ENCODE measurements around the gene NABP1.
A peak's percentile ranks its signal among the peaks of the same experiment; 100 is the strongest.
"Not testable (repeated sequence)": the region's sequence is repeated elsewhere in the genome, so short reads cannot be mapped to it uniquely, and the experiment has no call there.

NABP1 gene

GRCh38 chr2:191642541-191642940 is 35.4 kb upstream of the NABP1 start:
- H3K27me3 Mint-ChIP-seq: no peaks in the 10 kb centered on the region
- H3K4me3 Mint-ChIP-seq: no peak overlapping the region
- H3K4me1 Mint-ChIP-seq (ENCODE audit: low read depth): peaks cover 29% of the 10 kb centered on the region
- peak overlapping the region; percentile 3 for H3K27ac Mint-ChIP-seq
- H3K36me3 Mint-ChIP-seq: no peaks in the 10 kb centered on the region
- H3K9me3 Mint-ChIP-seq (ENCODE audit: low read depth): no peaks in the 10 kb centered on the region

- Mint-ChIP-seq H3K27me3 (no peaks in the 10 kb centered on the region), H3K9me3 (ENCODE audit: low read depth) (no peaks in the 10 kb centered on the region), H3K27ac (no peak overlapping the region), H3K36me3 (no peaks in the 10 kb centered on the region), H3K4me1 (ENCODE audit: low read depth) (peaks cover 20% of the 10 kb centered on the region), H3K4me3 (no peak overlapping the region)
Measured at GRCh38 chr2:191643429-191643828, 34.5 kb upstream of the NABP1 start.

GRCh38 chr2:191644613-191645012 is 33.3 kb upstream of the NABP1 start:
- H3K9me3 Mint-ChIP-seq (ENCODE audit: low read depth); H3K36me3 Mint-ChIP-seq; H3K27ac Mint-ChIP-seq; H3K27me3 Mint-ChIP-seq; H3K4me3 Mint-ChIP-seq: not testable (repeated sequence)
- H3K4me1 Mint-ChIP-seq (ENCODE audit: low read depth): peaks cover 11% of the 10 kb centered on the region

GRCh38 chr2:191645032-191645431 is 32.9 kb upstream of the NABP1 start:
- H3K27ac Mint-ChIP-seq: no peak overlapping the region
- no peaks in the 10 kb centered on the region for H3K36me3 Mint-ChIP-seq
- no peaks in the 10 kb centered on the region for H3K27me3 Mint-ChIP-seq

DNA sequence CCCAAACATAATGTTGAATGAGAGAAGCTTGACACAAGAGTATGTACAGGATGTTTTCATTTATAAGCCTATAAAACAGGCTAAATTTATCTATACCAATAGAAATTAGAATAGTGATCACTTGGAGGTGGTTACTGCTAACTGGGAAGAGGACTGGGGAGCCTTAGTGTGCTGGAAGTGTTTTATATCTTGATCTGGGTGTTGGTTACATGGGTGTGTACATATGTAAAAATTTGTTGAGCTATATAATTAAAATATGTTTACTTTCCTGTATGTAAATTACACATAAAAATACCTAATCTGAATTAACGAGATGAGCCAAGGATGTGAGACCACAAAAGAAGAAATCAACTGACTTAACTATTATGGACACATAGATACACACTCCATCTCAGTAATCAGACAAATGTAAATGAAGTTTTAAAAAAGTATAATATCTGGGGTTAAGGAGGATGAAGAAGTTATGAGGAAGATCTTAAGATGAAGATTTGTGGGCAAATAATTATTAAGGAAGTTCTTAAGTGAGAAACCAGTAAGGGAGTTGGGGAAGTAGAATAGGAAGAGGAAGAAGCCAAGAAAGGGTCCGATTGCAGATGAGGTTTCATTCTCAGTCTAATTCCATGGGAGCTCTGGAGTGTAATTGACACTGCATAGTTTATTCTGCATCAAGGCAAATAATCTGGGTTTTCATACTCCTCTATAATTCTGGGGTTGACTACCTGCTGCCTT is 32.3 kb upstream of the NABP1 start:
- Mint-ChIP-seq H3K4me3 (no peak overlapping the region), H3K36me3 (no peaks in the 10 kb centered on the region), H3K4me1 (ENCODE audit: low read depth) (peaks cover 7% of the 10 kb centered on the region), H3K9me3 (ENCODE audit: low read depth) (no peaks in the 10 kb centered on the region), H3K27me3 (no peaks in the 10 kb centered on the region), H3K27ac (no peak overlapping the region)

More at GRCh38 chr2:191645032-191645431, 32.9 kb upstream of the NABP1 start:
- Mint-ChIP-seq H3K9me3 (ENCODE audit: low read depth) (no peaks in the 10 kb centered on the region), H3K4me1 (ENCODE audit: low read depth) (peaks cover 11% of the 10 kb centered on the region), H3K4me3 (no peak overlapping the region)

DNA sequence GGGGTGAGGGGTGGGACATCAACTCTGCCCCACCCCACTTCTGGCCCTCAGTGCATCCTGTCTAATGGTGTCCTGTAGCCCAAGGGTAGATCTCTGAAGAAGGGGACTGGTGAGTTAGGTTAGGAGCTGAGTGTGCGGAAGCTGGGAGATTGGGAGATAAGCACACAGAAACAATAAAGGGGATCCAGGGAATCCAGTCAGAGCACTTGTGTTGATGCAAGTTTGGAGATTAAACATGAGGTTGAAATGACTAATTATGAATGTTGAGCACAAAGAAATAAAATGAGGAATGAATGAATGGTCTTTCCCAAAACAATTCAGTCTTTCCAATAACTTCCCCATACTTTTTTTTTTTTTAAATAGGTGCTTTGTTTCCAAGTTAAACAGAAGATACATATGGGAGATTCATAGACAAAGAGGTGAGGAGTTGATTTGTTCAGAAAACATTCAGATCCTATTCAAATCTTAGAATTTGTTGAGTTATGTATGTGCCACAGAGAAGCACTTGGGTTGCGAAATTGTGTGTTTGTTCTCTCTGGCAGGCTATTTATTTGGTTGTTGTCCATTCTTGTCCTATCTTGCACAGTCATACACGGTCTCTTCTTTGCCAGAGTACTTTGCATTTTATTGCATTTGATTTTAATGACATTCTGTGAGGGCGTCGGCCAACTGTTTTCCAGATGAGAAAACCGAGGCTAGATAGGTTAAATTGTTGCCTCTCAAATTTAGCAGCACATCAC is 31.6 kb upstream of the NABP1 start:
- H3K27ac Mint-ChIP-seq: no peak overlapping the region

GRCh38 chr2:191649519-191649918 is 28.4 kb upstream of the NABP1 start:
- peaks cover 2% of the 10 kb centered on the region for H3K4me1 Mint-ChIP-seq (ENCODE audit: low read depth)
- H3K27me3 Mint-ChIP-seq: no peaks in the 10 kb centered on the region
- no peaks in the 10 kb centered on the region for H3K9me3 Mint-ChIP-seq (ENCODE audit: low read depth)
- H3K27ac Mint-ChIP-seq: no peak overlapping the region
- no peaks in the 10 kb centered on the region for H3K36me3 Mint-ChIP-seq
- no peak overlapping the region for H3K4me3 Mint-ChIP-seq

More for the DNA sequence above, 31.6 kb upstream of the NABP1 start:
- no peak overlapping the region for H3K4me3 Mint-ChIP-seq
- peaks cover 4% of the 10 kb centered on the region for H3K4me1 Mint-ChIP-seq (ENCODE audit: low read depth)
- H3K27me3 Mint-ChIP-seq: no peaks in the 10 kb centered on the region
- no peaks in the 10 kb centered on the region for H3K36me3 Mint-ChIP-seq
- H3K9me3 Mint-ChIP-seq (ENCODE audit: low read depth): no peaks in the 10 kb centered on the region

DNA sequence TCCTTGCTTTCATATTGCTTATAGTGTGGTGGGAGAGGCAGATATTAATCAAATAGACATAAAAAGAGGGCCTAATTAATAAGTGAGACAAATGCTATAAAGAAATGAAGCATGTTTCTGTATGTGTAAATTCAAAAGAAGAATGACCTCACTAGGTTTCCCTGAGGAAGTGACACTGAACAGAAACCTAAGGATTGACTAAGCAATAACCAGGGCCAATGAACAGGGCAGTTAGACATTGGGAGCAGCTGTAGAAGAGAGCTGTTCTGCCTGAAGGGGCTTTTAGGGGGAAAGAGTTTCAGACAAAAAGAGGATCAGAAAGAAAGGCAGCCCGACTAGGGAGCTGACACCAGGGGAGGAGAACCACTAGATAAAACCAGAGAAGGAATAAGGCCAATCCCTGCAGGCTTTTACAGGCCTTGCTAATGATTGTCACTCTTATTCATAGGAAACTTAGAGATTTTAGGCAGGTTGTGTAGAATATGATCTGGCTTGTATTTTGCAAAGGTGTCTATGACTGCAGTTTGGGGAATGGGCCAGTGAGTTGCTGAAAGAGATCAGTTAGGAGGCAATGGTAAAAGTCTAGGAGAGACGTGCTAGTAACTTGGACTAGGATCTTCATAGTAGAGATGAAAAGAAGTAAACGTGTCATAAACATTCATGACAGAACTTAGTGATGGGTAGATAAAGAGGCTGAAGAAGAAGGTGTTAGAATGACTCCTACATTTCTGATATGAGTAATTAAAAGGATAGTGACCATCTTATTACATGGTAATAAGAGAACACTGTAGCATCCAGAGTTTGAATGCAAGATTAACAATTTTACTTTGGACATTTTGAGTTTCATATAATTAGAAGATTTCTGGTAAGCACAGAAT is 26.8 kb upstream of the NABP1 start:
- Mint-ChIP-seq H3K4me1 (ENCODE audit: low read depth) (peaks cover 2% of the 10 kb centered on the region), H3K4me3 (no peak overlapping the region), H3K9me3 (ENCODE audit: low read depth) (no peaks in the 10 kb centered on the region), H3K27me3 (no peaks in the 10 kb centered on the region), H3K36me3 (no peaks in the 10 kb centered on the region), H3K27ac (no peak overlapping the region)

DNA sequence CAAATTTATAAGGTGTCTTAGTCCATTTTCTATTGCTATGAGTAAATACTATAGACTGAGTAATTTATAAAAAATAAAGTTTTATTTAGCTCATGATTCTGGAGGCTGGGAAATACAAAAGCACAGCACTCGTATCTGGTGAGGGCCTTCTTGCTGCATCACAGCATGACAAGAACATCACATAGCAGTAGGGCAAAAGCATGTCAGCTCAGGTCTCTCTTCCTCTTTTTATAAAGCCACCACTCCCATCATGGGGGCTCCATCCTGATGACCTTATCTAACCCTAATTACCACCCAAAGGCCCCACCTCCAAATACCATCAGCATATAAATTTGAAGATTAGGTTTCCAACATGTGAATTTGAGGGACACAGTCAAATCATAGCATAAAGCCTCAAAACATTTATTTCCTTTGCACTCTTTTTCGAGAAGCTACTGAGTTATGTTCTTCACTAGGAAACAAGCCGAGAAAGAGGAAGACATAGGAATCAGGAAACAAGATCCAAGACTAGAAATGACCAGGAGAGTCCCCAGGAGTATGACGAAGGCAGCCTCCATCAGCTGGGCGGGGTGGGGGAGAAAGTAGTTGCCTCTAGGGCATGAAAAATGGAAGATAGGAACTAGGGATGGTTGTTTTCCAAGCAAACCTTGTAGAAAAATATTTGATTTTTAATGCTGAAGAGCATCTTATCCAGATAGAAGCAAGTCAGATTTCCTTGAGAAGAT is 24.1 kb upstream of the NABP1 start:
- peaks cover 3% of the 10 kb centered on the region for H3K36me3 Mint-ChIP-seq
- peaks cover 2% of the 10 kb centered on the region for H3K4me1 Mint-ChIP-seq (ENCODE audit: low read depth)
- no peak overlapping the region for H3K27ac Mint-ChIP-seq
- H3K4me3 Mint-ChIP-seq: no peak overlapping the region
- H3K9me3 Mint-ChIP-seq (ENCODE audit: low read depth): no peaks in the 10 kb centered on the region
- H3K27me3 Mint-ChIP-seq: no peaks in the 10 kb centered on the region

DNA sequence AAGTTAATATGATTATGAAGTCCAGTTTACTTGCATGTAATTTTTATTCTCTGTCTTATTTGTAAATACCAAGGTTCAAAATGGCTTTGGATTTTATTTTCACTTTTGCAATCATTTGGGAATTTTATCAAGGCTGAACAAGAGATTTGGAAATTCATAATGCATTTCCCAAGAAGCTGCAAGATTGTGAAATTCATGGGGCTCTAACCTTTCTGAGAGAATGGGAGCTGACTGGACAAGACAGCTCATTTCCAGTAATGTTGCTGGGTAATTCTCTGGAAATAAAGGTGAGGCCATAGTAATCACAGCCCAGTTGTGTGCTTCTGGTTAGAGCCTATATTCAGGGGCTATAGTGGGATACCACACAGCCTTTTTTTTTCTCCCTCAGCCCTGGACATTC is 21.5 kb upstream of the NABP1 start:
- Mint-ChIP-seq H3K36me3 (peaks cover 3% of the 10 kb centered on the region), H3K4me1 (ENCODE audit: low read depth) (no peaks in the 10 kb centered on the region), H3K27ac (no peak overlapping the region), H3K9me3 (ENCODE audit: low read depth) (no peaks in the 10 kb centered on the region), H3K4me3 (no peak overlapping the region), H3K27me3 (no peaks in the 10 kb centered on the region)

DNA sequence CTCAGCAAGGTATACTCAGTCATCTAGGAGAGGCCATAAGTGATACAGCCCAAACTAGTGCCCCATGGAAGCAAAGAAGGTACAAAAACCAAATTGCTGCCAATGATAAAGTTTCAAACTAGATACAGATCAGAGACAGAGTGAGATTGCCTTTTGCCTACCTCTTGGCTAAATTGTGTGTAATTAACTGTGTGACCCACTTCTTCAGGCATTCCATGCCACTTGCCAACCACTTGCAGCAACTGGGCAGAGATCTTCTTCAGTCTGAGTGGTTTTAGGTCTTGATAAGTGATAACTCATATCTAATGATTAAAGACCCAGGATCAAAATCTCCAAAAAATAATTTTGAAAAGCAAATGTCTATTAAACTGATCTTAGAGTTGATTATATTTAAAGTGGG is 21.1 kb upstream of the NABP1 start:
- no peaks in the 10 kb centered on the region for H3K27me3 Mint-ChIP-seq
- H3K4me3 Mint-ChIP-seq: no peak overlapping the region
- peaks cover 3% of the 10 kb centered on the region for H3K36me3 Mint-ChIP-seq
- H3K9me3 Mint-ChIP-seq (ENCODE audit: low read depth): no peaks in the 10 kb centered on the region
- H3K27ac Mint-ChIP-seq: no peak overlapping the region
- no peaks in the 10 kb centered on the region for H3K4me1 Mint-ChIP-seq (ENCODE audit: low read depth)

DNA sequence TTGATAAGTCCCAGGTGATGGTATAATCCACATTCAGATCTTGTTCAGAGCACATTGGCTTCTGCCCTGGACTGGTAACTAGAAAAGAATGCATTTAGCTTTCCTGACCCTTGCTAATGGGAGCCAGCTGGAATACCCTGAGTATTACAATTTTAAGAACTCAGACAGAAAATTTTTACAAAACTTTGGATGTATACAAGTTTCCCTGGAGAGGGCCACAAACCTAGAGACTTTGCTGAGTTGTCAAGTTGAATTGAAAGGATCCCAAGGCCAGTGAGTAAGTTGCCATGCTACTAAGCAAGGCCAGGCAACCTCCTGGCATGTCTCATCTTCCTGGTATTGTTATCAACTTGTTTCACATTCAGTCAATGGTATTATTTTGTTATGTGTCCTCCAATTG is 20.0 kb upstream of the NABP1 start:
- no peaks in the 10 kb centered on the region for H3K9me3 Mint-ChIP-seq (ENCODE audit: low read depth)
- H3K4me1 Mint-ChIP-seq (ENCODE audit: low read depth): no peaks in the 10 kb centered on the region
- no peaks in the 10 kb centered on the region for H3K27me3 Mint-ChIP-seq
- peaks cover 3% of the 10 kb centered on the region for H3K36me3 Mint-ChIP-seq
- H3K27ac Mint-ChIP-seq: no peak overlapping the region
- H3K4me3 Mint-ChIP-seq: no peak overlapping the region

DNA sequence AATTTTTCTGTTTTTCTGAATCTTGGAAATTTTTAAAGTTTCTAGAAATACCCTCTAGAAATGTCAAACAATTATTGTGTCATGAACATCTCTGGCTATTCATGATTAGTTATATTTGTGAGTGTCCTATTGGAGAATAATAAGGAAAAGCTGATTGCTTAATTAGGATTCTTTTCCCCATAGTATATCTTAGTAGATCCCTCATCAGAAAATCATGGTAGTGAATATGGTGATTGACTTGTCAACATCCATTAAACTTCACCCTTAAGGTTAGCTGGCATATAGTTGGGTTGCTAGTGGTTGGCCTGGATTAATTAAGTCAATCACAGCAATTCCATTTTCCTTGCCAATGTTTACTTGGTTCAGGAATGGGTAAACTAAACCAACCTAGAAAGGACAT is 18.7 kb upstream of the NABP1 start:
- no peaks in the 10 kb centered on the region for H3K27me3 Mint-ChIP-seq
- H3K4me1 Mint-ChIP-seq (ENCODE audit: low read depth): no peaks in the 10 kb centered on the region
- H3K27ac Mint-ChIP-seq: no peak overlapping the region
- no peaks in the 10 kb centered on the region for H3K9me3 Mint-ChIP-seq (ENCODE audit: low read depth)
- H3K36me3 Mint-ChIP-seq: peaks cover 3% of the 10 kb centered on the region
- no peak overlapping the region for H3K4me3 Mint-ChIP-seq

GRCh38 chr2:191660575-191660974 is 17.4 kb upstream of the NABP1 start:
- Mint-ChIP-seq H3K36me3 (peaks cover 3% of the 10 kb centered on the region), H3K9me3 (ENCODE audit: low read depth) (no peaks in the 10 kb centered on the region), H3K4me3 (no peak overlapping the region), H3K27ac (no peak overlapping the region), H3K4me1 (ENCODE audit: low read depth) (peaks cover 5% of the 10 kb centered on the region), H3K27me3 (no peaks in the 10 kb centered on the region)

All from activated naive CD8-positive, alpha-beta T cell (primary cell).